ENCODE data around the gene CPEB1.

GRCh38 chr15:82568986-82569385 is 78.2 kb downstream of the CPEB1 start:
- no peak for TF ChIP-seq REST (IDR thresholded peaks at IDR 0.05; ENCODE audit: insufficient read depth in 1 of 2, low read depth in 2 of 2, low read length in 2 of 2)
- TF ChIP-seq POLR2AphosphoS5 (IDR thresholded peaks at IDR 0.05; ENCODE audit: low read depth, low read length) = no peak
- TF ChIP-seq TAF1 (IDR thresholded peaks at IDR 0.05; ENCODE audit: borderline replicate concordance, insufficient read depth, low read length) = no peak

All from PFSK-1 (cell line).